Keratinocyte (primary cell): ENCODE measurements around the gene SMLR1.

ENCODE experiments used
- EZH2 ChIP-seq: IDR thresholded peaks from one replicate; pipeline ENCODE4 v1.6.1; 2012; ENCODE audit warnings: inconsistent platforms, mild to moderate bottlenecking, low read length, moderate library complexity
- TF ChIP-seq, protein P1 (sequence below), 3 experiments: IDR thresholded peaks in 1 of 3; conservative IDR thresholded peaks in 1 of 3; optimal IDR thresholded peaks in 1 of 3; 2 replicates in 2 of 3; 3 replicates in 1 of 3; pipeline versions ENCODE3 to v1.5.1; 2011; ENCODE audit warnings: low read length in 3 of 3, mild to moderate bottlenecking in 3 of 3, moderate library complexity in 2 of 3, control low read depth in 1 of 3, inconsistent platforms in 1 of 3; ENCODE audit not compliant: insufficient read depth in 2 of 3; ENCODE audit errors: extremely low read depth in 1 of 3

GRCh38 chr6:130788954-130789353 is 38.3 kb upstream of the SMLR1 start:
- TF ChIP-seq, protein P1, sequence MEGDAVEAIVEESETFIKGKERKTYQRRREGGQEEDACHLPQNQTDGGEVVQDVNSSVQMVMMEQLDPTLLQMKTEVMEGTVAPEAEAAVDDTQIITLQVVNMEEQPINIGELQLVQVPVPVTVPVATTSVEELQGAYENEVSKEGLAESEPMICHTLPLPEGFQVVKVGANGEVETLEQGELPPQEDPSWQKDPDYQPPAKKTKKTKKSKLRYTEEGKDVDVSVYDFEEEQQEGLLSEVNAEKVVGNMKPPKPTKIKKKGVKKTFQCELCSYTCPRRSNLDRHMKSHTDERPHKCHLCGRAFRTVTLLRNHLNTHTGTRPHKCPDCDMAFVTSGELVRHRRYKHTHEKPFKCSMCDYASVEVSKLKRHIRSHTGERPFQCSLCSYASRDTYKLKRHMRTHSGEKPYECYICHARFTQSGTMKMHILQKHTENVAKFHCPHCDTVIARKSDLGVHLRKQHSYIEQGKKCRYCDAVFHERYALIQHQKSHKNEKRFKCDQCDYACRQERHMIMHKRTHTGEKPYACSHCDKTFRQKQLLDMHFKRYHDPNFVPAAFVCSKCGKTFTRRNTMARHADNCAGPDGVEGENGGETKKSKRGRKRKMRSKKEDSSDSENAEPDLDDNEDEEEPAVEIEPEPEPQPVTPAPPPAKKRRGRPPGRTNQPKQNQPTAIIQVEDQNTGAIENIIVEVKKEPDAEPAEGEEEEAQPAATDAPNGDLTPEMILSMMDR (optimal IDR thresholded peaks at IDR 0.05 in 1 of 3, IDR thresholded peaks at IDR 0.05 in 1 of 3, conservative IDR thresholded peaks at IDR 0.05 in 1 of 3; ENCODE audit: extremely low read depth in 1 of 3, insufficient read depth in 2 of 3, low read length in 3 of 3) = no peak
- no peak for TF ChIP-seq EZH2
